H1 (cell line): ENCODE data around the gene RPS6KA5. TPM values are rescaled to one million over a fixed set of nuclear protein-coding genes. Genes with fewer than 3 reads are reported as not detected.

ENCODE experiments used
- HDAC2 ChIP-seq, 2 experiments: fragments of 300-600 bp in 1 of 2; sonication (generic) in 1 of 2; IDR thresholded peaks; 2 replicates each; pipeline ENCODE4 v1.6.1; 2011 to 2012; ENCODE audit warnings: low read depth in 2 of 2, low read length in 2 of 2, mild to moderate bottlenecking in 2 of 2, moderate library complexity in 2 of 2, borderline replicate concordance in 1 of 2, inconsistent platforms in 1 of 2
- KDM1A ChIP-seq: fragments of 200-600, 300-600 bp; sonication (generic); IDR thresholded peaks from 2 replicates; pipeline ENCODE4 v1.7.1; 2016; ENCODE audit warnings: mild to moderate bottlenecking, low read length, borderline replicate concordance
- KDM4A ChIP-seq: IDR thresholded peaks from one replicate; pipeline ENCODE4 v1.7.1; 2012; ENCODE audit warnings: low read depth, mild to moderate bottlenecking, moderate library complexity, low read length, inconsistent platforms; ENCODE audit not compliant: severe bottlenecking
- RAD21 ChIP-seq, 2 experiments: IDR thresholded peaks in 1 of 2; conservative IDR thresholded peaks in 1 of 2; 2 replicates each; pipeline ENCODE4 v1.6.1; 2011; ENCODE audit warnings: low read depth in 2 of 2, low read length in 2 of 2, improper control_type of control experiment in 1 of 2, inconsistent platforms in 1 of 2, mild to moderate bottlenecking in 1 of 2, moderate library complexity in 1 of 2
- RNF2 ChIP-seq: fragments of 200-900, 300-1000 bp; sonication (generic); IDR thresholded peaks from 2 replicates; pipeline ENCODE4 v1.7.1; 2016; ENCODE audit warnings: borderline replicate concordance, low read depth, mild to moderate bottlenecking, antibody characterized with exemption, low read length; ENCODE audit not compliant: poor library complexity, severe bottlenecking; ENCODE audit errors: missing control alignments
- TBP ChIP-seq: IDR thresholded peaks from 2 replicates; pipeline ENCODE4 v1.6.1; 2011; ENCODE audit warnings: low read depth, low read length, improper control_type of control experiment
- polyA plus RNA-seq, 7 experiments: library from polyadenylated mRNA; depleted of rRNA in 3 of 7; stranded (reverse) in 5 of 7; unstranded in 2 of 7; fragments of >200 nt in 5 of 7; fragments of 200-250 nt in 2 of 7; gene quantifications; 1 replicate in 5 of 7; 2 replicates in 1 of 7; 4 replicates in 1 of 7; pipeline versions ENCODE4 v1.2.1 to v1.2.3, GENCODE V29; 2011 to 2013; ENCODE audit warnings: missing spikeins in 2 of 7, mixed read lengths in 2 of 7
- total RNA-seq: library from RNA; stranded (reverse); fragmentation: NEBNext Ultra II Directional; extraction: Animal tissue kit (Norgen Biotek cat#: 25700); gene quantifications from 2 replicates; pipeline ENCODE4 v1.2.1, GENCODE V29; 2021
- TF ChIP-seq, protein P1 (sequence below): fragments of 300-600 bp; sonication (generic); IDR thresholded peaks from 2 replicates; pipeline ENCODE4 v1.7.1; 2012; ENCODE audit warnings: low read length, moderate library complexity, mild to moderate bottlenecking, inconsistent platforms; ENCODE audit not compliant: insufficient replicate concordance

RPS6KA5 gene
- total and polyA plus RNA-seq, 2 of the 8 experiments (the other 6 are each of a cell fraction or from before 2014, with no cell fraction given) = 0.85 to 3.1 TPM

DNA sequence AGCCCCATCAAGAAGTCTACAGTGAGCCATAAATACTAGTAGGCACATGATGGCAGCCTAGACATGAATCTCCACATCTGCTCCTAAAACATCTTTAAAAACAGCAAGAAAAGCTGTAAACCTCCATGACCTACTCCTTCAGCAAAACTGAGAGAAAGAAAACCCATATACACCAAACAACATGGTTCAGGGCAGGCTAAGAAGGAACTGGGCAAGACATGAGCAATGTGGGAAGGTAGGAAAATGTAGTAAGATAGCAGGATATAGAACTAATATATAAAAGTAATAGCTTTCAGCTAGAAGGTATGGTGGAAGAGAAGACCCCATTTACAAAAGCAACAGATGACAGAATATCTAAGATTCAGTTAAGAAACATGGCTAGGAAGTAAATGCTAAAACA is 88.8 kb downstream of the RPS6KA5 start (continued):
- TF ChIP-seq, protein P1, sequence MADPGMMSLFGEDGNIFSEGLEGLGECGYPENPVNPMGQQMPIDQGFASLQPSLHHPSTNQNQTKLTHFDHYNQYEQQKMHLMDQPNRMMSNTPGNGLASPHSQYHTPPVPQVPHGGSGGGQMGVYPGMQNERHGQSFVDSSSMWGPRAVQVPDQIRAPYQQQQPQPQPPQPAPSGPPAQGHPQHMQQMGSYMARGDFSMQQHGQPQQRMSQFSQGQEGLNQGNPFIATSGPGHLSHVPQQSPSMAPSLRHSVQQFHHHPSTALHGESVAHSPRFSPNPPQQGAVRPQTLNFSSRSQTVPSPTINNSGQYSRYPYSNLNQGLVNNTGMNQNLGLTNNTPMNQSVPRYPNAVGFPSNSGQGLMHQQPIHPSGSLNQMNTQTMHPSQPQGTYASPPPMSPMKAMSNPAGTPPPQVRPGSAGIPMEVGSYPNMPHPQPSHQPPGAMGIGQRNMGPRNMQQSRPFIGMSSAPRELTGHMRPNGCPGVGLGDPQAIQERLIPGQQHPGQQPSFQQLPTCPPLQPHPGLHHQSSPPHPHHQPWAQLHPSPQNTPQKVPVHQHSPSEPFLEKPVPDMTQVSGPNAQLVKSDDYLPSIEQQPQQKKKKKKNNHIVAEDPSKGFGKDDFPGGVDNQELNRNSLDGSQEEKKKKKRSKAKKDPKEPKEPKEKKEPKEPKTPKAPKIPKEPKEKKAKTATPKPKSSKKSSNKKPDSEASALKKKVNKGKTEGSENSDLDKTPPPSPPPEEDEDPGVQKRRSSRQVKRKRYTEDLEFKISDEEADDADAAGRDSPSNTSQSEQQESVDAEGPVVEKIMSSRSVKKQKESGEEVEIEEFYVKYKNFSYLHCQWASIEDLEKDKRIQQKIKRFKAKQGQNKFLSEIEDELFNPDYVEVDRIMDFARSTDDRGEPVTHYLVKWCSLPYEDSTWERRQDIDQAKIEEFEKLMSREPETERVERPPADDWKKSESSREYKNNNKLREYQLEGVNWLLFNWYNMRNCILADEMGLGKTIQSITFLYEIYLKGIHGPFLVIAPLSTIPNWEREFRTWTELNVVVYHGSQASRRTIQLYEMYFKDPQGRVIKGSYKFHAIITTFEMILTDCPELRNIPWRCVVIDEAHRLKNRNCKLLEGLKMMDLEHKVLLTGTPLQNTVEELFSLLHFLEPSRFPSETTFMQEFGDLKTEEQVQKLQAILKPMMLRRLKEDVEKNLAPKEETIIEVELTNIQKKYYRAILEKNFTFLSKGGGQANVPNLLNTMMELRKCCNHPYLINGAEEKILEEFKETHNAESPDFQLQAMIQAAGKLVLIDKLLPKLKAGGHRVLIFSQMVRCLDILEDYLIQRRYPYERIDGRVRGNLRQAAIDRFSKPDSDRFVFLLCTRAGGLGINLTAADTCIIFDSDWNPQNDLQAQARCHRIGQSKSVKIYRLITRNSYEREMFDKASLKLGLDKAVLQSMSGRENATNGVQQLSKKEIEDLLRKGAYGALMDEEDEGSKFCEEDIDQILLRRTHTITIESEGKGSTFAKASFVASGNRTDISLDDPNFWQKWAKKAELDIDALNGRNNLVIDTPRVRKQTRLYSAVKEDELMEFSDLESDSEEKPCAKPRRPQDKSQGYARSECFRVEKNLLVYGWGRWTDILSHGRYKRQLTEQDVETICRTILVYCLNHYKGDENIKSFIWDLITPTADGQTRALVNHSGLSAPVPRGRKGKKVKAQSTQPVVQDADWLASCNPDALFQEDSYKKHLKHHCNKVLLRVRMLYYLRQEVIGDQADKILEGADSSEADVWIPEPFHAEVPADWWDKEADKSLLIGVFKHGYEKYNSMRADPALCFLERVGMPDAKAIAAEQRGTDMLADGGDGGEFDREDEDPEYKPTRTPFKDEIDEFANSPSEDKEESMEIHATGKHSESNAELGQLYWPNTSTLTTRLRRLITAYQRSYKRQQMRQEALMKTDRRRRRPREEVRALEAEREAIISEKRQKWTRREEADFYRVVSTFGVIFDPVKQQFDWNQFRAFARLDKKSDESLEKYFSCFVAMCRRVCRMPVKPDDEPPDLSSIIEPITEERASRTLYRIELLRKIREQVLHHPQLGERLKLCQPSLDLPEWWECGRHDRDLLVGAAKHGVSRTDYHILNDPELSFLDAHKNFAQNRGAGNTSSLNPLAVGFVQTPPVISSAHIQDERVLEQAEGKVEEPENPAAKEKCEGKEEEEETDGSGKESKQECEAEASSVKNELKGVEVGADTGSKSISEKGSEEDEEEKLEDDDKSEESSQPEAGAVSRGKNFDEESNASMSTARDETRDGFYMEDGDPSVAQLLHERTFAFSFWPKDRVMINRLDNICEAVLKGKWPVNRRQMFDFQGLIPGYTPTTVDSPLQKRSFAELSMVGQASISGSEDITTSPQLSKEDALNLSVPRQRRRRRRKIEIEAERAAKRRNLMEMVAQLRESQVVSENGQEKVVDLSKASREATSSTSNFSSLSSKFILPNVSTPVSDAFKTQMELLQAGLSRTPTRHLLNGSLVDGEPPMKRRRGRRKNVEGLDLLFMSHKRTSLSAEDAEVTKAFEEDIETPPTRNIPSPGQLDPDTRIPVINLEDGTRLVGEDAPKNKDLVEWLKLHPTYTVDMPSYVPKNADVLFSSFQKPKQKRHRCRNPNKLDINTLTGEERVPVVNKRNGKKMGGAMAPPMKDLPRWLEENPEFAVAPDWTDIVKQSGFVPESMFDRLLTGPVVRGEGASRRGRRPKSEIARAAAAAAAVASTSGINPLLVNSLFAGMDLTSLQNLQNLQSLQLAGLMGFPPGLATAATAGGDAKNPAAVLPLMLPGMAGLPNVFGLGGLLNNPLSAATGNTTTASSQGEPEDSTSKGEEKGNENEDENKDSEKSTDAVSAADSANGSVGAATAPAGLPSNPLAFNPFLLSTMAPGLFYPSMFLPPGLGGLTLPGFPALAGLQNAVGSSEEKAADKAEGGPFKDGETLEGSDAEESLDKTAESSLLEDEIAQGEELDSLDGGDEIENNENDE = no peak
- TF ChIP-seq RNF2 (no peak), KDM1A (no peak), TBP (no peak), RAD21 (IDR thresholded peaks at IDR 0.05 in 1 of 2, conservative IDR thresholded peaks at IDR 0.05 in 1 of 2; ENCODE audit: low read depth in 2 of 2, low read length in 2 of 2) (no peak), KDM4A (no peak), HDAC2 (IDR thresholded peaks at IDR 0.05; ENCODE audit: borderline replicate concordance in 1 of 2, low read depth in 2 of 2, low read length in 2 of 2) (no peak)
